ENCODE data around the gene PLG.
"Not testable (repeated sequence)": the region's sequence is repeated elsewhere in the genome, so short reads cannot be mapped to it uniquely, and the experiment has no call there.

DNA sequence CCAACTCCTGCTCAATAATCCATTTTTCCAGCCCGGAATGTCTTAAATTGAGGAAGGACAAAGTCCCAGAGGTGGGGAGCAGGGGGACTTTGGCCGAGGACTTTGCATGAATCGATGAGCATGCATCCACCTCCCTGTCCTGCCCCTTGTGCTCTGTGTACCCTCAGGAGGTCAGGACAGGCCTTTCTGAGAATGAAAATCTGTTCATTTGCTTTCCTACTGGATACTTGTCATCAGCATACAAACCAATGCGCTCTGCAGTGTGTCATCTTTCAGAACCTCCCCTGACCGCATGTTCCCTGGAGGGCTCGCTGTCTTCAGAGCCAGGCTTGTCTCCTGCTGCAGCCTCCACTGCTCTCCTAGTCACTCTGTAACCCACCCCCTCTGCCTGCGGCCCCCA, 2.6 kb downstream of the PLG start:
- TF ChIP-seq EZH2phosphoT487 (IDR thresholded peaks at IDR 0.05; ENCODE audit: borderline replicate concordance, low read depth, low read length); CTCF (conservative IDR thresholded peaks at IDR 0.05; ENCODE audit: low read length): not testable (repeated sequence)
